HCT116 (cell line): Measurements from ENCODE around the gene TNFRSF6B. TPM values are rescaled to one million over a fixed set of nuclear protein-coding genes. Genes with fewer than 3 reads are reported as not detected.

Source experiments
- ATAC-seq: fragments of 200-7000 bp; cut with Tn5 transposase; 2 replicates; pipeline ENCODE4 v1.9.1; 2020; ENCODE audit warnings: mild to moderate bottlenecking, moderate library complexity
- BruUV-seq: library from RNA; stranded (reverse); fragments of 400-500 nt; replicated peaks from 2 replicates; lab custom pipeline; 2021; lab: Mats Ljungman, UMichigan
- CTCF ChIA-PET: fragments of 300-600 bp; sonication (Branson Sonifier 250); formaldehyde crosslinking; loops from one replicate; lab custom pipeline; 2021; ENCODE audit warnings: antibody characterized with exemption; lab: Charles Lee
- POLR2A ChIA-PET: fragments of 300-600, 350-600 bp; sonication (Branson Sonifier 250); formaldehyde crosslinking; loops from one replicate; lab custom pipeline; 2021; ENCODE audit warnings: antibody characterized with exemption; lab: Charles Lee
- RAD21 ChIA-PET, 2 experiments: fragments of 300-600 bp; sonication (Branson Sonifier 250); formaldehyde crosslinking; loops; one replicate each; lab custom pipeline; 2023; ENCODE audit warnings: low total read pairs in 2 of 2; ENCODE audit not compliant: uncharacterized antibody in 2 of 2, unreplicated experiment in 2 of 2, low non-redundant PET in 1 of 2; lab: Charles Lee
- DNase-seq: peaks from one replicate; pipeline ENCODE4 v3.0.0-alpha.2; 2010; ENCODE audit warnings: low read depth, low spot score
- H2AFZ ChIP-seq: fragments of 200-600 bp; shearing (Covaris generic), sonication (generic); 2 replicates; pipeline ENCODE4 v1.6.1; 2017; ENCODE audit warnings: low read depth, mixed run types, mixed read lengths, antibody characterized with exemption, low read length; ENCODE audit not compliant: poor library complexity, severe bottlenecking
- H3K27ac ChIP-seq: 2 replicates; pipeline ENCODE4 v1.5.1; 2012; ENCODE audit warnings: low read depth, low read length
- H3K27me3 ChIP-seq: fragments of 200-600 bp; sonication (generic); 2 replicates; pipeline ENCODE4 v1.6.1; 2016; ENCODE audit warnings: mixed run types, low read length, mixed read lengths; ENCODE audit not compliant: insufficient read depth
- H3K36me3 ChIP-seq, 2 experiments: fragments of 200-500 bp in 1 of 2; fragments of 200-600 bp in 1 of 2; sonication (Bioruptor generic) in 1 of 2; sonication (generic) in 1 of 2; 2 replicates each; pipeline versions ENCODE4 v1.5.1 to v1.6.1; 2014 to 2016; ENCODE audit warnings: low read length in 2 of 2, inconsistent platforms in 1 of 2, mixed read lengths in 1 of 2, mixed run types in 1 of 2; ENCODE audit not compliant: insufficient read depth in 2 of 2, control insufficient read depth in 1 of 2
- H3K4me1 ChIP-seq, 2 experiments: fragments of 200-600 bp in 1 of 2; sonication (generic) in 1 of 2; 2 replicates each; pipeline versions ENCODE4 v1.5.1 to v1.6.1; 2012 to 2017; ENCODE audit warnings: low read length in 2 of 2, inconsistent platforms in 1 of 2, mild to moderate bottlenecking in 1 of 2, mixed read lengths in 1 of 2, mixed run types in 1 of 2, moderate library complexity in 1 of 2; ENCODE audit not compliant: insufficient read depth in 2 of 2, control insufficient read depth in 1 of 2
- H3K4me2 ChIP-seq: fragments of 200-600 bp; sonication (generic); 2 replicates; pipeline ENCODE4 v1.6.1; 2017; ENCODE audit warnings: mixed run types, low read length, mixed read lengths
- H3K4me3 ChIP-seq, 2 experiments: fragments of 200-600 bp in 1 of 2; sonication (generic) in 1 of 2; replicated peaks in 1 of 2; 2 replicates each; pipeline ENCODE4 v1.5.1; 2011 to 2016; ENCODE audit warnings: low read length in 2 of 2, control low read depth in 1 of 2, low read depth in 1 of 2, mild to moderate bottlenecking in 1 of 2, mixed read lengths in 1 of 2, mixed run types in 1 of 2
- H3K79me2 ChIP-seq: fragments of 200-600 bp; sonication (generic); 2 replicates; pipeline ENCODE4 v1.6.1; 2017; ENCODE audit warnings: mild to moderate bottlenecking, mixed run types, low read length, moderate library complexity, mixed read lengths; ENCODE audit not compliant: insufficient read depth
- H3K9ac ChIP-seq: fragments of 200-600 bp; sonication (generic); 2 replicates; pipeline ENCODE4 v1.6.1; 2016; ENCODE audit warnings: low read length, mixed read lengths
- H3K9me2 ChIP-seq: fragments of 200-600 bp; sonication (generic), shearing (Covaris generic); 2 replicates; pipeline ENCODE4 v1.6.1; 2017; ENCODE audit warnings: mixed run types, mild to moderate bottlenecking, moderate library complexity; ENCODE audit not compliant: insufficient read depth
- H3K9me3 ChIP-seq, 2 experiments: fragments of 200-500 bp in 1 of 2; fragments of 200-600 bp in 1 of 2; sonication (Bioruptor generic) in 1 of 2; sonication (generic) in 1 of 2; 2 replicates each; pipeline ENCODE4 v1.6.1; 2014 to 2017; ENCODE audit warnings: low read length in 2 of 2, mixed read lengths in 2 of 2, inconsistent platforms in 1 of 2, low read depth in 1 of 2, mild to moderate bottlenecking in 1 of 2, mixed run types in 1 of 2, moderate library complexity in 1 of 2; ENCODE audit not compliant: control insufficient read depth in 1 of 2, insufficient read depth in 1 of 2
- H4K20me1 ChIP-seq: fragments of 200-600 bp; sonication (generic), shearing (Covaris generic); 2 replicates; pipeline ENCODE4 v1.6.1; 2017; ENCODE audit warnings: mixed run types, mild to moderate bottlenecking, moderate library complexity; ENCODE audit not compliant: insufficient read depth
- CEBPB ChIP-seq: IDR thresholded peaks from 2 replicates; pipeline ENCODE4 v1.6.1; 2012; ENCODE audit warnings: low read depth
- FOSL1 ChIP-seq: IDR thresholded peaks from 2 replicates; pipeline ENCODE4 v1.6.1; 2012; ENCODE audit warnings: low read depth
- JUND ChIP-seq: IDR thresholded peaks from 2 replicates; pipeline ENCODE4 v1.6.1; 2012
- POLR2A ChIP-seq: IDR thresholded peaks from 2 replicates; pipeline ENCODE4 v1.7.0; 2011; ENCODE audit warnings: borderline replicate concordance; ENCODE audit not compliant: insufficient read depth, insufficient read length; ENCODE audit errors: extremely low read depth
- POLR2AphosphoS5 ChIP-seq: IDR thresholded peaks from 2 replicates; pipeline ENCODE4 v1.6.1; 2011; ENCODE audit warnings: mild to moderate bottlenecking, low read depth, low read length, moderate library complexity
- RAD21 ChIP-seq: IDR thresholded peaks from 2 replicates; pipeline ENCODE4 v1.6.1; 2012; ENCODE audit warnings: low read depth, mild to moderate bottlenecking
- SIN3A ChIP-seq: IDR thresholded peaks from 2 replicates; pipeline ENCODE4 v1.6.1; 2012; ENCODE audit warnings: low read depth
- SP1 ChIP-seq: IDR thresholded peaks from 2 replicates; pipeline ENCODE4 v1.6.1; 2012; ENCODE audit warnings: low read depth
- SRF ChIP-seq: IDR thresholded peaks from 2 replicates; pipeline ENCODE4 v1.6.1; 2012; ENCODE audit warnings: low read depth
- TCF7L2 ChIP-seq: IDR thresholded peaks from 2 replicates; pipeline ENCODE4 v1.7.0; 2011; ENCODE audit warnings: borderline replicate concordance, inconsistent platforms; ENCODE audit not compliant: insufficient read depth, insufficient read length; ENCODE audit errors: extremely low read depth
- ZFX ChIP-seq: fragments of 450-650 bp; IDR thresholded peaks from 2 replicates; pipeline ENCODE4 v1.6.1; 2017
- intact Hi-C: fragments of 100-400 bp; cut with micrococcal nuclease; formaldehyde crosslinking; loops from 2 replicates; pipeline ENCODE4 v1.10.0; 2022
- total RNA-seq: library from RNA; stranded (reverse); gene quantifications from one replicate; pipeline ENCODE4 v1.2.1, GENCODE V29; 2021; ENCODE audit not compliant: unreplicated experiment
- TF ChIP-seq, protein P1 (sequence below), 3 experiments: fragments of 200-600 bp in 1 of 3; sonication (generic) in 1 of 3; IDR thresholded peaks in 2 of 3; conservative IDR thresholded peaks in 1 of 3; 2 replicates each; pipeline ENCODE4 v1.5.1; 2012 to 2017; ENCODE audit warnings: low read depth in 2 of 3, low read length in 2 of 3, antibody characterized with exemption in 1 of 3, borderline replicate concordance in 1 of 3, control low read depth in 1 of 3, mild to moderate bottlenecking in 1 of 3, mixed read lengths in 1 of 3, mixed run types in 1 of 3, moderate library complexity in 1 of 3; ENCODE audit not compliant: insufficient read depth in 1 of 3

TNFRSF6B gene
- total RNA-seq, 1 experiment from 2014 or later = 147 TPM

DNA sequence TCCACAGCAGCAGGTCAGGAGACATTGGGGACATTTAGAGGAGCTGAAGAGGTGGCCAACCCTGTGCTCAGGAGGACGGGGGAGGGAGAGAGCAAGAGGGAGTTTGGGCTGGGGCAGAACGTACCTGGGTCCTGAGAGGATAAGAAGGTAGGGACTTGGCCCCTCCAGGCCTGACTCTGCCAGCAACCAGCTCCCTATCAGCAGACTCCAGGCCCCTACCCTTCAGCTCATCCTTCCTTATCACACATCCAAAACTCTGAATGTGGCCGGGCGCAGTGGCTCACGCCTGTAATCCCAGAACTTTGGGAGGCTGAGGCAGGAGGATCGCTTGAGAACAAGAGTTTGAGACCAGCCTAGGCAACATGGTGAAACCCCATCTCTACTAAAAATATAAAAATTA is 48.3 kb upstream of the TNFRSF6B start:
- H3K79me2 ChIP-seq = peaks cover 44% of the 10 kb centered on the region
- no peaks in the 10 kb centered on the region for H3K9me3 ChIP-seq
- H3K36me3 ChIP-seq = 0 out of 4 replicates have a peak, but pooled peaks cover 0 to 3% of the 10 kb centered on the region in 2 experiments
- H3K9me2 ChIP-seq = no peaks in the 10 kb centered on the region
- peaks cover 9 to 26% of the 10 kb centered on the region in 2 experiments; a peak in 3 of 4 replicates for H3K4me1 ChIP-seq
- no peak overlapping the region for H3K27ac ChIP-seq
- DNase-seq = no peak
- no peak overlapping the region for H3K9ac ChIP-seq
- ChIA-PET POLR2A (no interaction called here), CTCF (no interaction called here), RAD21 (no interaction called here)
- intact Hi-C loops = no loop called here
- H4K20me1 ChIP-seq = no peaks in the 10 kb centered on the region
- H2AFZ ChIP-seq = no peak overlapping the region
- H3K4me2 ChIP-seq = no peak overlapping the region
- ATAC-seq = no peak
- TF ChIP-seq ZFX = no peak
- TF ChIP-seq FOSL1 = no peak
- TF ChIP-seq SP1 = no peak
- no peak for TF ChIP-seq JUND
- TF ChIP-seq POLR2AphosphoS5 = no peak
- no peak for TF ChIP-seq SIN3A
- TF ChIP-seq, protein P1, sequence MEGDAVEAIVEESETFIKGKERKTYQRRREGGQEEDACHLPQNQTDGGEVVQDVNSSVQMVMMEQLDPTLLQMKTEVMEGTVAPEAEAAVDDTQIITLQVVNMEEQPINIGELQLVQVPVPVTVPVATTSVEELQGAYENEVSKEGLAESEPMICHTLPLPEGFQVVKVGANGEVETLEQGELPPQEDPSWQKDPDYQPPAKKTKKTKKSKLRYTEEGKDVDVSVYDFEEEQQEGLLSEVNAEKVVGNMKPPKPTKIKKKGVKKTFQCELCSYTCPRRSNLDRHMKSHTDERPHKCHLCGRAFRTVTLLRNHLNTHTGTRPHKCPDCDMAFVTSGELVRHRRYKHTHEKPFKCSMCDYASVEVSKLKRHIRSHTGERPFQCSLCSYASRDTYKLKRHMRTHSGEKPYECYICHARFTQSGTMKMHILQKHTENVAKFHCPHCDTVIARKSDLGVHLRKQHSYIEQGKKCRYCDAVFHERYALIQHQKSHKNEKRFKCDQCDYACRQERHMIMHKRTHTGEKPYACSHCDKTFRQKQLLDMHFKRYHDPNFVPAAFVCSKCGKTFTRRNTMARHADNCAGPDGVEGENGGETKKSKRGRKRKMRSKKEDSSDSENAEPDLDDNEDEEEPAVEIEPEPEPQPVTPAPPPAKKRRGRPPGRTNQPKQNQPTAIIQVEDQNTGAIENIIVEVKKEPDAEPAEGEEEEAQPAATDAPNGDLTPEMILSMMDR (IDR thresholded peaks at IDR 0.05 in 2 of 3, conservative IDR thresholded peaks at IDR 0.05 in 1 of 3; ENCODE audit: borderline replicate concordance in 1 of 3, insufficient read depth in 1 of 3, low read depth in 2 of 3, low read length in 2 of 3) = no peak
- TF ChIP-seq TCF7L2 = no peak
- no peak for TF ChIP-seq SRF
- TF ChIP-seq POLR2A = no peak
- no peak for TF ChIP-seq CEBPB
- no peak for TF ChIP-seq RAD21
- no peak overlapping the region for H3K4me3 ChIP-seq
- no peaks in the 10 kb centered on the region for H3K27me3 ChIP-seq
- no TSS peak for BruUV-seq
